K562 (cell line): ENCODE measurements around the gene ITPRIP. TPM values are rescaled to one million over a fixed set of nuclear protein-coding genes. Genes with fewer than 3 reads are reported as not detected.
A peak's percentile ranks its signal among the peaks of the same experiment; 100 is the strongest.

Source experiments
- ELF1 ChIP-seq: fragments of 200-800 bp; sonication (Bioruptor generic); IDR thresholded peaks from 2 replicates; pipeline ENCODE4 v1.6.1; 2016; ENCODE audit warnings: missing genetic modification characterization, missing compliant biosample characterization
- MGA ChIP-seq: fragments of 450-650 bp; IDR thresholded peaks from 2 replicates; pipeline ENCODE4 v1.6.1; 2016; ENCODE audit warnings: mild to moderate bottlenecking, moderate library complexity
- NFIX ChIP-seq: fragments of 250-450 bp; sonication (Bioruptor Pico); IDR thresholded peaks from 2 replicates; pipeline ENCODE4 v1.4.0; 2020; ENCODE audit warnings: low read depth, mild to moderate bottlenecking, moderate library complexity
- PREB ChIP-seq: sonication (generic); formaldehyde crosslinking; IDR thresholded peaks from 2 replicates; pipeline ENCODE4 v1.8.1; 2023; ENCODE audit warnings: mild to moderate bottlenecking, missing genetic modification reagents
- SAFB2 ChIP-seq: fragments of 200-400 bp; formaldehyde crosslinking; IDR thresholded peaks from 2 replicates; pipeline ENCODE4 v1.6.1; 2018; ENCODE audit warnings: borderline replicate concordance, low read length, low read depth, moderate library complexity; ENCODE audit not compliant: severe bottlenecking
- SMAD2 ChIP-seq: fragments of 150-350 bp; IDR thresholded peaks from 2 replicates; pipeline ENCODE4 v1.6.1; 2014; ENCODE audit warnings: low read depth, mild to moderate bottlenecking, low read length
- SRSF9 ChIP-seq: fragments of 200-400 bp; formaldehyde crosslinking; IDR thresholded peaks from 2 replicates; pipeline ENCODE4 v1.6.1; 2017; ENCODE audit warnings: low read depth, low read length, borderline replicate concordance
- TRIM24 ChIP-seq, 2 experiments: fragments of 450-650 bp; IDR thresholded peaks; 2 replicates each; pipeline ENCODE4 v1.6.1; 2016
- ZNF584 ChIP-seq: fragments of 200-800 bp; sonication (Bioruptor generic); IDR thresholded peaks from 2 replicates; pipeline ENCODE4 v1.6.1; 2016; ENCODE audit warnings: low read depth, mild to moderate bottlenecking, missing genetic modification characterization, missing compliant biosample characterization
- ZNF740 ChIP-seq, 3 experiments: fragments of 200-800 bp in 1 of 3; sonication (Bioruptor generic) in 1 of 3; sonication (generic) in 1 of 3; formaldehyde crosslinking in 1 of 3; IDR thresholded peaks; 2 replicates each; pipeline versions ENCODE4 v1.6.1 to v1.8.0; 2016 to 2022; ENCODE audit warnings: mild to moderate bottlenecking in 2 of 3, missing compliant biosample characterization in 2 of 3, missing genetic modification characterization in 2 of 3, missing genetic modification reagents in 1 of 3
- polyA plus RNA-seq, 8 experiments: library from polyadenylated mRNA; depleted of rRNA in 4 of 8; stranded (reverse) in 5 of 8; unstranded in 3 of 8; fragments of >200 nt; fragmentation: Nextera tagmentation in 2 of 8; fragmentation: Illumina TruSeq in 1 of 8; extraction: Ambion mirVana in 2 of 8; extraction: Trizol in 1 of 8; gene quantifications; 2 replicates each; pipeline versions ENCODE4 v1.2.1 to v1.2.3, GENCODE V29; 2011 to 2014; ENCODE audit warnings: inconsistent platforms in 1 of 8, missing spikeins in 1 of 8
- total RNA-seq, 7 experiments: library from RNA; depleted of rRNA in 6 of 7; stranded (reverse); fragments of >200 nt in 6 of 7; fragmentation: Illumina TruSeq in 2 of 7; extraction: Trizol in 2 of 7; gene quantifications; 2 replicates each; pipeline versions ENCODE4 v1.2.1 to v1.2.3, GENCODE V29; 2011 to 2021; ENCODE audit warnings: low replicate concordance in 1 of 7

Gene ITPRIP
- total and polyA plus RNA-seq, 9 of the 15 experiments (the other 6 are each of a cell fraction or from before 2014, with no cell fraction given): 4.4 to 28.5 (median 10.9) TPM

GRCh38 chr10:104337985-104338735, at the start of gene ITPRIP (continued):
- TF ChIP-seq MGA (no peak), SMAD2 (no peak), ZNF584 (CRISPR knock-in tag) (no peak), SAFB2 (no peak), PREB (no peak), ELF1 (tag) (peak; percentile 72), ZNF740 (CRISPR knock-in tag; IDR thresholded peaks at IDR 0.05) (no peak), ZNF740 (tag; IDR thresholded peaks at IDR 0.05) (no peak), TRIM24 (IDR thresholded peaks at IDR 0.05) (no peak), NFIX (CRISPR knock-in tag) (no peak), SRSF9 (no peak)
